Panc1 (cell line): ENCODE data around the gene LDLRAD4.

Source experiments
- CTCF ChIP-seq: fragments of 450-650 bp; IDR thresholded peaks from 2 replicates; pipeline ENCODE4 v1.5.1; 2017; ENCODE audit warnings: mild to moderate bottlenecking
- SIN3A ChIP-seq: IDR thresholded peaks from 2 replicates; pipeline ENCODE4 v1.6.1; 2012; ENCODE audit warnings: low read depth, mild to moderate bottlenecking, low read length, moderate library complexity, borderline replicate concordance; ENCODE audit not compliant: insufficient read depth
- TCF7L2 ChIP-seq: IDR thresholded peaks from 2 replicates; pipeline ENCODE4 v1.6.1; 2011; ENCODE audit warnings: mild to moderate bottlenecking, low read depth, low read length, inconsistent platforms
- TF ChIP-seq, protein P1 (sequence below), 2 experiments: IDR thresholded peaks; 2 replicates each; pipeline ENCODE4 v1.6.1; 2011 to 2012; ENCODE audit warnings: low read depth in 2 of 2, control low read depth in 1 of 2, low read length in 1 of 2, mild to moderate bottlenecking in 1 of 2, moderate library complexity in 1 of 2; ENCODE audit not compliant: insufficient read depth in 1 of 2

- no peak for TF ChIP-seq CTCF
- TF ChIP-seq SIN3A = no peak
- TF ChIP-seq TCF7L2 = no peak
- TF ChIP-seq, protein P1, sequence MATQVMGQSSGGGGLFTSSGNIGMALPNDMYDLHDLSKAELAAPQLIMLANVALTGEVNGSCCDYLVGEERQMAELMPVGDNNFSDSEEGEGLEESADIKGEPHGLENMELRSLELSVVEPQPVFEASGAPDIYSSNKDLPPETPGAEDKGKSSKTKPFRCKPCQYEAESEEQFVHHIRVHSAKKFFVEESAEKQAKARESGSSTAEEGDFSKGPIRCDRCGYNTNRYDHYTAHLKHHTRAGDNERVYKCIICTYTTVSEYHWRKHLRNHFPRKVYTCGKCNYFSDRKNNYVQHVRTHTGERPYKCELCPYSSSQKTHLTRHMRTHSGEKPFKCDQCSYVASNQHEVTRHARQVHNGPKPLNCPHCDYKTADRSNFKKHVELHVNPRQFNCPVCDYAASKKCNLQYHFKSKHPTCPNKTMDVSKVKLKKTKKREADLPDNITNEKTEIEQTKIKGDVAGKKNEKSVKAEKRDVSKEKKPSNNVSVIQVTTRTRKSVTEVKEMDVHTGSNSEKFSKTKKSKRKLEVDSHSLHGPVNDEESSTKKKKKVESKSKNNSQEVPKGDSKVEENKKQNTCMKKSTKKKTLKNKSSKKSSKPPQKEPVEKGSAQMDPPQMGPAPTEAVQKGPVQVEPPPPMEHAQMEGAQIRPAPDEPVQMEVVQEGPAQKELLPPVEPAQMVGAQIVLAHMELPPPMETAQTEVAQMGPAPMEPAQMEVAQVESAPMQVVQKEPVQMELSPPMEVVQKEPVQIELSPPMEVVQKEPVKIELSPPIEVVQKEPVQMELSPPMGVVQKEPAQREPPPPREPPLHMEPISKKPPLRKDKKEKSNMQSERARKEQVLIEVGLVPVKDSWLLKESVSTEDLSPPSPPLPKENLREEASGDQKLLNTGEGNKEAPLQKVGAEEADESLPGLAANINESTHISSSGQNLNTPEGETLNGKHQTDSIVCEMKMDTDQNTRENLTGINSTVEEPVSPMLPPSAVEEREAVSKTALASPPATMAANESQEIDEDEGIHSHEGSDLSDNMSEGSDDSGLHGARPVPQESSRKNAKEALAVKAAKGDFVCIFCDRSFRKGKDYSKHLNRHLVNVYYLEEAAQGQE (IDR thresholded peaks at IDR 0.05; ENCODE audit: insufficient read depth in 1 of 2, low read depth in 2 of 2, low read length in 1 of 2) = no peak
These were observed 118.3 kb downstream of the LDLRAD4 start for GRCh38 chr18:13336841-13337240.
